IMR-90 (cell line): Measurements from ENCODE around the gene SLCO2B1. TPM values are rescaled to one million over a fixed set of nuclear protein-coding genes. Genes with fewer than 3 reads are reported as not detected.

Experiments
- ATAC-seq: fragments of 200-7000 bp; cut with Tn5 transposase; 2 replicates; pipeline ENCODE4 v1.9.1; 2020; ENCODE audit warnings: low read depth, mild to moderate bottlenecking, moderate library complexity
- BruUV-seq: library from RNA; stranded (reverse); fragments of 400-500 nt; replicated peaks from 2 replicates; lab custom pipeline; 2021; lab: Mats Ljungman, UMichigan
- CTCF ChIA-PET: fragments of 300-600 bp; formaldehyde crosslinking; extraction: SDS; loops from one replicate; lab custom pipeline; 2021; ENCODE audit warnings: antibody characterized with exemption; lab: Yijun Ruan, JAX
- POLR2A ChIA-PET: fragments of 300-600 bp; sonication (Branson Sonifier 250); formaldehyde crosslinking; loops from one replicate; lab custom pipeline; 2022; ENCODE audit warnings: antibody characterized with exemption; ENCODE audit not compliant: unreplicated experiment; lab: Charles Lee
- DNase-seq: peaks from one replicate; pipeline ENCODE4 v3.0.0; 2013
- H2AFZ ChIP-seq: replicated peaks from 2 replicates; pipeline ENCODE3; 2013; ENCODE audit warnings: low read length, mild to moderate bottlenecking; ENCODE audit not compliant: poor library complexity
- H2AK5ac ChIP-seq: 2 replicates; pipeline ENCODE4 v1.6.1; 2013; ENCODE audit warnings: low read depth, low read length, inconsistent platforms
- H2AK9ac ChIP-seq: replicated peaks from 2 replicates; pipeline ENCODE3; 2013; ENCODE audit warnings: mild to moderate bottlenecking, low read depth, low read length, moderate library complexity; ENCODE audit not compliant: poor library complexity
- H2BK120ac ChIP-seq: 2 replicates; pipeline ENCODE4 v1.6.1; 2013; ENCODE audit warnings: low read depth, low read length, inconsistent platforms
- H2BK15ac ChIP-seq: 3 replicates; pipeline ENCODE4 v1.6.1; 2013; ENCODE audit warnings: low read depth, low read length, inconsistent platforms
- H2BK20ac ChIP-seq: 2 replicates; pipeline ENCODE4 v1.6.1; 2013; ENCODE audit warnings: low read depth, mild to moderate bottlenecking, inconsistent platforms, low read length, moderate library complexity
- H2BK5ac ChIP-seq: 2 replicates; pipeline ENCODE4 v1.6.1; 2013; ENCODE audit warnings: mild to moderate bottlenecking, low read depth, low read length, inconsistent platforms; ENCODE audit not compliant: poor library complexity, severe bottlenecking
- H3K14ac ChIP-seq: replicated peaks from 2 replicates; pipeline ENCODE4 v1.6.1; 2013; ENCODE audit warnings: low read depth, low read length, inconsistent platforms
- H3K18ac ChIP-seq: 2 replicates; pipeline ENCODE4 v1.6.1; 2013; ENCODE audit warnings: low read depth, low read length, control low read depth
- H3K23ac ChIP-seq: 2 replicates; pipeline ENCODE4 v1.6.1; 2013; ENCODE audit warnings: low read depth, low read length, inconsistent platforms
- H3K27ac ChIP-seq: 2 replicates; pipeline ENCODE4 v1.5.1; 2013; ENCODE audit warnings: mild to moderate bottlenecking, control low read depth, low read length; ENCODE audit not compliant: insufficient read depth
- H3K27me3 ChIP-seq: 2 replicates; pipeline ENCODE4 v1.6.1; 2013; ENCODE audit warnings: low read length; ENCODE audit not compliant: control insufficient read depth, insufficient read depth
- H3K36me3 ChIP-seq: 2 replicates; pipeline ENCODE4 v1.6.1; 2013; ENCODE audit warnings: low read length, mixed read lengths; ENCODE audit not compliant: control insufficient read depth, insufficient read depth
- H3K4ac ChIP-seq: 2 replicates; pipeline ENCODE4 v1.6.1; 2013; ENCODE audit warnings: low read depth, low read length, inconsistent platforms
- H3K4me1 ChIP-seq: 2 replicates; pipeline ENCODE4 v1.6.1; 2013; ENCODE audit warnings: low read length, mixed read lengths; ENCODE audit not compliant: control insufficient read depth, insufficient read depth
- H3K4me2 ChIP-seq: 2 replicates; pipeline ENCODE4 v1.6.1; 2013; ENCODE audit warnings: low read depth, mild to moderate bottlenecking, control low read depth, low read length, moderate library complexity
- H3K4me3 ChIP-seq: 2 replicates; pipeline ENCODE4 v1.5.1; 2013; ENCODE audit warnings: low read depth, mild to moderate bottlenecking, control low read depth, low read length, moderate library complexity; ENCODE audit not compliant: insufficient read depth
- H3K56ac ChIP-seq: 2 replicates; pipeline ENCODE4 v1.6.1; 2013; ENCODE audit warnings: low read length, inconsistent platforms; ENCODE audit not compliant: insufficient read depth; ENCODE audit errors: extremely low read depth
- H3K79me1 ChIP-seq, 2 experiments: 2 replicates each; pipeline ENCODE4 v1.6.1; 2013; ENCODE audit warnings: low read length in 2 of 2, inconsistent platforms in 1 of 2, low read depth in 1 of 2
- H3K9ac ChIP-seq: 2 replicates; pipeline ENCODE4 v1.6.1; 2013; ENCODE audit warnings: low read depth, low read length, control low read depth
- H3K9me1 ChIP-seq: 2 replicates; pipeline ENCODE4 v1.6.1; 2013; ENCODE audit warnings: low read length, inconsistent platforms; ENCODE audit not compliant: insufficient read depth
- H3K9me3 ChIP-seq: 2 replicates; pipeline ENCODE4 v1.6.1; 2013; ENCODE audit warnings: low read length; ENCODE audit not compliant: control insufficient read depth, insufficient read depth
- H4K20me1 ChIP-seq: 2 replicates; pipeline ENCODE4 v1.6.1; 2013; ENCODE audit warnings: low read length, inconsistent platforms; ENCODE audit not compliant: insufficient read depth
- H4K5ac ChIP-seq: 2 replicates; pipeline ENCODE4 v1.6.1; 2013; ENCODE audit warnings: mild to moderate bottlenecking, low read depth, low read length, control low read depth
- H4K8ac ChIP-seq, 2 experiments: 2 replicates each; pipeline ENCODE4 v1.6.1; 2013; ENCODE audit warnings: low read depth in 2 of 2, low read length in 2 of 2, control low read depth in 1 of 2, inconsistent platforms in 1 of 2
- H4K91ac ChIP-seq: 2 replicates; pipeline ENCODE4 v1.6.1; 2013; ENCODE audit warnings: low read depth, low read length, inconsistent platforms; ENCODE audit not compliant: insufficient read depth
- BHLHE40 ChIP-seq: fragments of 150-350 bp; IDR thresholded peaks from 2 replicates; pipeline ENCODE4 v1.6.1; 2016; ENCODE audit warnings: mild to moderate bottlenecking, low read depth, low read length
- CHD1 ChIP-seq: IDR thresholded peaks from 2 replicates; pipeline ENCODE4 v1.6.1; 2012; ENCODE audit warnings: low read depth, low read length, improper control_type of control experiment
- CTCF ChIP-seq: conservative IDR thresholded peaks from 2 replicates; pipeline ENCODE4 v1.5.1; 2012; ENCODE audit warnings: mild to moderate bottlenecking, low read depth, low read length, improper control_type of control experiment
- FOS ChIP-seq: fragments of 150-350 bp; IDR thresholded peaks from 2 replicates; pipeline ENCODE4 v1.6.1; 2016; ENCODE audit warnings: low read depth, low read length
- MAFK ChIP-seq: IDR thresholded peaks from 2 replicates; pipeline ENCODE4 v1.6.1; 2012; ENCODE audit warnings: low read depth, low read length, improper control_type of control experiment
- MAZ ChIP-seq: IDR thresholded peaks from 2 replicates; pipeline ENCODE4 v1.6.1; 2012; ENCODE audit warnings: low read depth, mild to moderate bottlenecking, low read length, improper control_type of control experiment, moderate library complexity, borderline replicate concordance
- MXI1 ChIP-seq: IDR thresholded peaks from 2 replicates; pipeline ENCODE4 v1.6.1; 2012; ENCODE audit warnings: low read depth, mild to moderate bottlenecking, low read length, moderate library complexity, borderline replicate concordance
- NFE2L2 ChIP-seq: fragments of 150-350 bp; IDR thresholded peaks from 2 replicates; pipeline ENCODE4 v1.6.1; 2016; ENCODE audit warnings: low read depth, mild to moderate bottlenecking, low read length
- POLR2A ChIP-seq: IDR thresholded peaks from 2 replicates; pipeline ENCODE4 v1.6.1; 2012; ENCODE audit warnings: mild to moderate bottlenecking, low read depth, low read length
- RAD21 ChIP-seq: IDR thresholded peaks from 2 replicates; pipeline ENCODE4 v1.6.1; 2012; ENCODE audit warnings: low read length, improper control_type of control experiment
- RCOR1 ChIP-seq: IDR thresholded peaks from 2 replicates; pipeline ENCODE4 v1.6.1; 2012; ENCODE audit warnings: mild to moderate bottlenecking, low read length, improper control_type of control experiment; ENCODE audit not compliant: insufficient replicate concordance
- RFX5 ChIP-seq: IDR thresholded peaks from 2 replicates; pipeline ENCODE4 v1.8.0; 2012; ENCODE audit warnings: low read depth, mild to moderate bottlenecking, low read length, moderate library complexity
- SMC3 ChIP-seq: fragments of 150-350 bp; IDR thresholded peaks from 2 replicates; pipeline ENCODE4 v1.6.1; 2016; ENCODE audit warnings: low read depth, mild to moderate bottlenecking, antibody characterized with exemption, low read length, moderate library complexity
- USF2 ChIP-seq: fragments of 150-350 bp; IDR thresholded peaks from 2 replicates; pipeline ENCODE4 v1.6.1; 2017; ENCODE audit warnings: mild to moderate bottlenecking, antibody characterized with exemption, low read length, low read depth
- WGBS, 2 experiments: methylation state at CpG; one replicate each; pipeline versions ENCODE4 v1.1.5 to v1.1.7; 2013; ENCODE audit warnings: missing lambda C conversion rate in 2 of 2; ENCODE audit not compliant: insufficient read length in 1 of 2; ENCODE audit errors: extremely low coverage in 2 of 2; 5-methylcytosine and 5-hydroxymethylcytosine counted together
- dilution Hi-C: fragments of 300-500 bp; cut with HindIII; formaldehyde crosslinking; loops from one replicate; pipeline ENCODE4 v1.14.3; 2018; ENCODE audit warnings: low sequenced_read_pairs; ENCODE audit not compliant: unreplicated experiment
- in situ Hi-C: fragments of 300-500 bp; cut with MboI; formaldehyde crosslinking; loops from 3 replicates; pipeline ENCODE4 v1.14.3; 2019; ENCODE audit warnings: low sequenced_read_pairs, inconsistent platforms, mixed read lengths
- intact Hi-C: fragments of 100-400 bp; cut with micrococcal nuclease; formaldehyde crosslinking; loops from 2 replicates; pipeline ENCODE4 v1.10.0; 2022
- polyA plus RNA-seq, 3 experiments: library from polyadenylated mRNA; depleted of rRNA; stranded (reverse); fragments of >200 nt; gene quantifications; 2 replicates each; pipeline ENCODE4 v1.2.3, GENCODE V29; 2012; ENCODE audit warnings: low replicate concordance in 1 of 3
- total RNA-seq: library from RNA; depleted of rRNA; stranded (reverse); fragments of >200 nt; gene quantifications from 2 replicates; pipeline ENCODE4 v1.2.3, GENCODE V29; 2012

The SLCO2B1 gene
- total and polyA plus RNA-seq, 2 of the 4 experiments (the other 2 are of a cell fraction): not detected

GRCh38 chr11:75152090-75152489, 1.2 kb downstream of the SLCO2B1 start:
- H4K20me1 ChIP-seq: no peaks in the 10 kb centered on the region
- H3K9ac ChIP-seq: no peak overlapping the region
- intact Hi-C loops (no loop called here), dilution Hi-C loops (no loop called here), in situ Hi-C loops (no loop called here)
- 72% methylated on average over 2 of the region's 6 CpGs; no CpG with 5 or more reads in 1 of the 2 experiments for WGBS, 2 experiments
- no peaks in the 10 kb centered on the region for H3K36me3 ChIP-seq
- no peak overlapping the region for H2BK120ac ChIP-seq
- H3K79me1 ChIP-seq: no peaks in the 10 kb centered on the region
- H3K9me1 ChIP-seq: no peaks in the 10 kb centered on the region
- no peak overlapping the region for H4K5ac ChIP-seq
- POLR2A ChIA-PET: no interaction called here
- no peak overlapping the region for H3K27ac ChIP-seq
- H2AK9ac ChIP-seq: no peak overlapping the region
- BruUV-seq: no TSS peak
- no peak overlapping the region for H4K8ac ChIP-seq
- peaks cover 67% of the 10 kb centered on the region for H3K27me3 ChIP-seq
- H2BK15ac ChIP-seq: no peak overlapping the region
- CTCF ChIA-PET: interaction anchor here (0.6 kb wide), 1 partner anchor 95 kb away, joined by 3 read pairs; no protein-coding TSS in a partner anchor
- H3K56ac ChIP-seq: no peak overlapping the region
- no peak overlapping the region for H2AFZ ChIP-seq
- H3K23ac ChIP-seq: no peak overlapping the region
- H3K9me3 ChIP-seq: no peaks in the 10 kb centered on the region
- no peaks in the 10 kb centered on the region for H3K4me1 ChIP-seq
- ATAC-seq (no peak), DNase-seq (no peak)
- TF ChIP-seq NFE2L2 (no peak), FOS (no peak), CHD1 (no peak), RCOR1 (no peak), POLR2A (no peak), USF2 (no peak), BHLHE40 (no peak), RFX5 (no peak), SMC3 (no peak), MAZ (no peak), MXI1 (no peak), RAD21 (no peak), CTCF (no peak), MAFK (no peak)
- H3K14ac ChIP-seq: no peak overlapping the region
- no peak overlapping the region for H3K4me2 ChIP-seq
- no peak overlapping the region for H3K4ac ChIP-seq
- no peak overlapping the region for H4K91ac ChIP-seq
- no peak overlapping the region for H3K18ac ChIP-seq
- no peak overlapping the region for H2BK5ac ChIP-seq
- H2BK20ac ChIP-seq: no peak overlapping the region
- no peak overlapping the region for H2AK5ac ChIP-seq
- no peak overlapping the region for H3K4me3 ChIP-seq
